CMK (cell line): ENCODE data around the gene CCDC18.
"Not testable (repeated sequence)": the region's sequence is repeated elsewhere in the genome, so short reads cannot be mapped to it uniquely, and the experiment has no call there.

ENCODE experiments used
- DNase-seq: peaks from one replicate; pipeline ENCODE4 v3.0.0-alpha.2; 2010; ENCODE audit warnings: low read depth

The CCDC18 gene

GRCh38 chr1:93177991-93178390, 2.5 kb upstream of the CCDC18 start:
- no peak for DNase-seq

- DNase-seq = no peak
These were observed 2.1 kb upstream of the CCDC18 start for GRCh38 chr1:93178418-93178817.

GRCh38 chr1:93179886-93180722, 420 bp upstream of the CCDC18 start, which contains the start of gene TMED5:
Gene TMED5 (minus strand): TSS chr1:93180413. CDS start chr1:93180242, 171 bp downstream.
- peak; percentile 78 for DNase-seq

GRCh38 chr1:93186667-93187066, 6.1 kb downstream of the CCDC18 start:
- no peak for DNase-seq

GRCh38 chr1:93190432-93190831, 9.9 kb downstream of the CCDC18 start:
- no peak for DNase-seq

GRCh38 chr1:93194231-93194990, 13.9 kb downstream of the CCDC18 start:
- no peak for DNase-seq

- no peak for DNase-seq
These were observed 16.1 kb downstream of the CCDC18 start for GRCh38 chr1:93196591-93196990.

- DNase-seq = no peak
These were observed 18.6 kb downstream of the CCDC18 start for GRCh38 chr1:93199150-93199549.

- no peak for DNase-seq
These were observed 19.6 kb downstream of the CCDC18 start for GRCh38 chr1:93200086-93200620.

GRCh38 chr1:93200714-93201113, 20.2 kb downstream of the CCDC18 start:
- DNase-seq = no peak

- no peak for DNase-seq
These were observed 25.5 kb downstream of the CCDC18 start for GRCh38 chr1:93205892-93206566.

- no peak for DNase-seq
These were observed 26.0 kb downstream of the CCDC18 start for GRCh38 chr1:93206567-93206954.

- DNase-seq = no peak
These were observed 26.7 kb downstream of the CCDC18 start for GRCh38 chr1:93207211-93207610.

- DNase-seq = no peak
These were observed 34.8 kb downstream of the CCDC18 start for GRCh38 chr1:93215322-93215721.

- no peak for DNase-seq
These were observed 38.9 kb downstream of the CCDC18 start for GRCh38 chr1:93219443-93219842.

- DNase-seq = not testable (repeated sequence)
These were observed 40.2 kb downstream of the CCDC18 start for GRCh38 chr1:93220716-93221115.

GRCh38 chr1:93221913-93222312, 41.4 kb downstream of the CCDC18 start:
- no peak for DNase-seq

- no peak for DNase-seq
These were observed 42.6 kb downstream of the CCDC18 start for GRCh38 chr1:93223023-93223675.

- DNase-seq = no peak
These were observed 54.7 kb downstream of the CCDC18 start for GRCh38 chr1:93235261-93235660.

- no peak for DNase-seq
These were observed 56.5 kb downstream of the CCDC18 start for GRCh38 chr1:93237021-93237420.

GRCh38 chr1:93238425-93238824, 57.9 kb downstream of the CCDC18 start:
- no peak for DNase-seq

GRCh38 chr1:93239863-93240262, 59.3 kb downstream of the CCDC18 start:
- DNase-seq = no peak
